NOMO-1 (cell line): ENCODE results near the gene LRCH1.

Experiments
- DNase-seq, 2 experiments: peaks; one replicate each; lab custom pipeline; 2025; ENCODE audit not compliant: unreplicated experiment in 2 of 2; lab: John Stamatoyannopoulos, UW

Gene LRCH1

DNA sequence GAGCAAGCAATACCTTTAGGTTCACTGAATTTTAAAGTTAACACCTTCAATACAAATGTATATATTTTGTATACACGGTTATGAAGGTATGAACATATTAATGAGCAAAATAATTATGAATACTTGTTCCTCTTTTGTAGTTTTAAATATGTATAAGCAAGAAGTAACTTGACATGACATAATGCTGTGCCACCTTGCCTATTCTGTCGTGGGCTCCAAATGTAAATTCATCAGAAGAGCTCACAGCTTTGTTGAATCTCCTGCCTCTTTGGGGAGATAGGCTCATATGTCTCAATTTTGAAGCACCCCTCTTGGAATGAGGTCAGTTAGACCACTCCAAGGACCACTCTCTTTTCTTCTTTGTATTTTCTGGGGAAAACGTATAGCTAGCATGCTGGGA, 59.3 kb downstream of the LRCH1 start:
- DNase-seq, result no peak

DNA sequence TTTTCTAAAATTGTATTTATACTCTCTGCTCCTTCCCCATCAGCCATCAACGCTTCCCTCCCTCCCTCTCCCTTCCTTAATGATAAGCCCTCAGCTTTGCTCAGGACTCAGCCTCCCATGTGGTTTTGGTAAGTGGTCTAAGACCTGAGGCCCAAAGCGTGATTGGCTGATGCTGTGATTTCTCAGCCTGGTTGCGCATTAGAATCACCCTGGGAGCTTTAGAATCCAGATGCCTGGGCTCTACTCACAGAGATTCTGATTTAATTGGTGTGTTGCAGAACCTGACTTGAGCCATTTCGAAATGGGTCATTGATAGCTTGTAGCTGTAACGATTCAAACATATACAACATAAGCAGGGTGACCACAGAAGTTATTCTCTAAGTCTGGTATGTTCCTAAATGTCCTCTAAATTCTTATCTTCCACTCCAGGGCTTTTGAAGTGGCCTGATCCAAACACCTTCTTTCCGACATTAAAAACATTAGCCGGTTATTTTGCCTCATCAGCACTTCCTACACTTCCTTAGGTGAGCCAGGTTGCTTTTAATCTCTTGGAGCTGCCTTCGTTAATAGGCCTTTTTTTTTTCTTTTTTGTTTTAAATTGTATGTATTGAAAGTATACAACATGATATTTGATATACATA, 60.6 kb downstream of the LRCH1 start:
- no peak for DNase-seq

DNA sequence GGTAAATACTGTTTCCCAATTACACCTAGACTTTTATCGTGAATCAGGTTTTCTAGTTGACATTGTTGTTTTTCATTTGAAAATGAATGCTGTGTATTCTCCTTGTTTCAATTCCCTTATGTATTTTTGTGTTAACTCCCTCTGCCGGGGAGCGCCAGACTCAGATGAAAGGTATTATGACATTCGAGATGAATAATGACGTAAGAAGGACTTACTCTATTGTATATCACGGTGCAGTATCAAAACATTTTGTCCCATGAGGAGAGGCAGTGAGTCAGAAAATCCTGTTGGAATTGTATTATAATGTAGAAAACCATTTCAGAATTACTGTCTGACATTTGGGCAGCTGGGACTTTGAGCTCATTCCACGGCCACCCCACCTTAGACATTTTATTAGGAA, 61.6 kb downstream of the LRCH1 start:
- peak in 1 of 2 experiments; percentile 37 for DNase-seq

DNA sequence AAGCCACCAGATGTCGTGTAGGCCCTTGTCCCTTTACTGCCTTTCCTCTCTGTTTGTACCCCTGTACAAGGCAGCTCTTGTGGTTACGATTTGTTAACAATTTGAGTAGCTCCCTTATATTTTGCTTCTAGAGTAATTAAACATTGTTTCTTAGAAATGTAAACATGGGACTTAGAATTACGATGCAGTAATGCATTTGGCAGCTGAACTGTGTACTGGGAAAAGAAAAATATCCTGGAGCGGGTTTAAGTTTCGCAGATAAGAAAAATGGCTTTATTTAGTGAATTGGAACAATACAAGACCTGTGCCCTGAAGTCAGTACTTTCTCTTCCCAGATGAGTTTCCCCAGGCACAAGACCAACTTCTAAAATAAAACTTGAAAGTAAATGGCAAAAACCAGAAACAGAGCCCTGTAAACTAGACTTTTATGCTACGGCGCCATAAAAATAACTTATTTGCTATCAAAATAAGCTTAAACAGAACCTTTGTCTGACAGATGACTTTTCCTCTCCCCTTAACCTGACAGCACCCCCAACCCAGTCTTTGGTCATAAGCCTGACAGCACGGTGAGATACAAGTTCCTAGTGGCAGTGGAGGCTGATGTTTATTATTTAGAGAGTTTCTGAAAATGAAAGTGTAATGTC, 63.0 kb downstream of the LRCH1 start:
- no peak for DNase-seq

DNA sequence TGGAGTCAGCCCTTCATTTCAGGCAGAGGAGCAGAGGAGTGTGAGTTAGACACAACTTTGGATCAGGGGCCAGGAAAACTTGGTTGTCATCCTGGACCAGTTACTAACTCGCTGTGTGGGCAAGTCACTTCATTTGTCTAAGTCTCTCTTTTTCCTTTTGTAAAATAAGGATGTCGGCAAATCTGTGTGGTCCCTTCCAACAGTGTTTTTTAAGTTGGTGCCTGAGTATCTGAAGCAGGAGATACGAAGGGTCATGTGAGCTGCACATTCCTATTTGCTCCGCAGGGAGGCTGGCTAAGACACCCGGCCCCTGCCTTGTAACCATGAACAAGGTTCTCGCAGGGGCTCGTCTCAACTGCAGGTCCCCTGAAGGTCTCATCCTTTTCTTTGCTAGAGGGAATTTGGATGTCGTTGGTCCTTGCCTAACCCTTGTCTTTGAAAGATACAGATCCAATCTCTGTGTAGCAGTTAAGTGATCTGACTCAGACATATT, 64.3 kb downstream of the LRCH1 start:
- no peak for DNase-seq

DNA sequence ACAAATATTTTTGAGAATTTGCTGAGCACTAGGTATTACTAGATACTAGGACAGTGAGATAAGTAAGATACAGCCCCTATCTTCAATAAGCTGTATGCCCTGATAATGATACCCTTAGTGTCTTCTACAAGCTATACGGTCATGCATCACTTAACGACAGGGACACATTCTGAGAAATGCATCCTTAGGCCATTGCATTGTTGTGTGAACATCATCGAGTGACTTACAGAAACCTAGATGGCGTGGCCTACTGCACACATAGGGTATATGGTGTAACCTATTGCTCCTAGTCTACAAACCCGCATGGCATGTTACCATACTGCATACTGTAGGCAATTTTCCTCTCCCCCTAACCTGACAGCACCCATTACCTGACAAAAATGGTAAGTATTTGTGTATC, 64.9 kb downstream of the LRCH1 start:
- DNase-seq, result no peak

DNA sequence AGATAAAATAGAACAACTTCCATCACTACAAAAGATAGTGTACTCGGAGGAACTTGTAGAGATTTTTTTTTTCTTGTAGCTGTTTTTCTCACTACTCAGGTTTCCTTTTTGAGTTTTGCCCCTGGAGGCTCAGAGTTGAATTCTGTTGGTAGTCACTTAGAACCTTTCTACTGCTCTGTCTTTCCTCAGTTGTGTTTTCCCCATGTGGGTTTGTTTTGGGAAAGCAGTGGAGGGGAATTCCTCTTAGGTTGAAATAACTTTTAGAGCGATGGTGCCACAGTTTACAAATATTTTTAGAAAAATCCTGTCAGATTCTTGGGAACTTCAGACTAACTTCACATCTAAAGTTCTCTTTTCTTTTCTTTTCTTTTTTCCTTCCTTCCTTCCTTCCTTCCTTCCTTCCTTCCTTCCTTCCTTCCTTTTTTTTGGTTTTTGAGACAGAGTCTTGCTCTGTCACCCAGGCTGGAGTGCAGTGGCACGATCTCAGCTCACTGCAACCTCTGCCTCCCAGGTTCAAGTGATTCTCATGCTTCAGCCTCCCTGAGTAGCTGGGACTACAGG, 65.8 kb downstream of the LRCH1 start:
- DNase-seq, result no peak

DNA sequence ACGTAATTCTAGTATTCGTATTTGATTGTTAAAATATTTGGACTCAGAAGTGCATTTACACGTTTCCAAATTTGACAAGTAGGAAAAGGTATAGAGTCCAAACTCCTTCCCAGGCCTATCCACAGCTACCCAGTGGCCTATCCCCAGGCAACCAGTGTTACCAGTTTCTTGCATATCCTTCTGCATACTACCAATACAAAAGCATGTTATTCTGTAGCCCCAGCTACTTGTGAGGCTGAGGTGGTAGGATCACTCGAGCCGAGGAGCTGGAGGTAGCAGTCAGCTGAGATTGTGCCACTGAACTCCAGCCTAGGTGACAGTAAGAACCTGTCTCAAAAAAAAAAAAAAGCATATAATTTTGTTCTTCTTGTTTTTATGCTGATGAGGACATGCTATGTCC, 67.1 kb downstream of the LRCH1 start:
- DNase-seq, result no peak

DNA sequence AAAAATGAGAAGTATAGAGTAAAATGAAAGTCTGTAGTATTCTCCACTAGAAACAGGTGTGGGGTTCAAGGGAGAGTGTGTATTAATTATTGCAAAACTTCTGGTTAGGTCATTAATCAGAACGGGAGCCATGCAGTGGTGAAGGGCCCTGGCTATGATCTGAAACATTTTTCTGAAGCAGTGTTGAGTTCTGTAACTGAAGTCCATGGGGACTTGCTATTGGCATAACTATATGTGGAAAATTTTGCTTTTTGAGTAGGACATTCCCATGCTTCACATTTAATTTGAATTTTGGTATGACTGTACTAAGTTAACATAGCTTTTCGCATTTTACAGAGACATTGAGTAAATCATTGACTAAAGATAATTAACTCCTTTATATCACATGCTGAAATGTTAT, 67.5 kb downstream of the LRCH1 start:
- DNase-seq, result no peak

DNA sequence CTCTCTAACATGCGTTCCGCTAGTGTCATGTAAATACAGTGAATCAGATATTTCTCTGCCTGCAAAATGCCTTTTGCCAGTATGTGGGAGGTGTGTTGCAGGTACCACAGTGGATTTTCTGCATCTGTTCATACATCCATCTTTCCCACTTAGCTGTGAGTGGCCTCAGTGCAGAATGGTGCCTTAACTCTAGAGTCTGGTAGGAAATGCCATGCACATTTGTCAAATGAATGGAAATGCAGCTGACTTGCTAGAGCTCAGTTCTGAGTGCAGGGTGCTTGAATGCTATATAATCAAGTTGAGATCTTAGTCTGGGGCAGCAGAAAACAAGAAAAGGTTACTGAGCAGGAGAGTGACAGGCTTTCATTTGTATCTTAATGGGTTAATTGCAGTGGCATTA, 68.2 kb downstream of the LRCH1 start:
- DNase-seq, result no peak

DNA sequence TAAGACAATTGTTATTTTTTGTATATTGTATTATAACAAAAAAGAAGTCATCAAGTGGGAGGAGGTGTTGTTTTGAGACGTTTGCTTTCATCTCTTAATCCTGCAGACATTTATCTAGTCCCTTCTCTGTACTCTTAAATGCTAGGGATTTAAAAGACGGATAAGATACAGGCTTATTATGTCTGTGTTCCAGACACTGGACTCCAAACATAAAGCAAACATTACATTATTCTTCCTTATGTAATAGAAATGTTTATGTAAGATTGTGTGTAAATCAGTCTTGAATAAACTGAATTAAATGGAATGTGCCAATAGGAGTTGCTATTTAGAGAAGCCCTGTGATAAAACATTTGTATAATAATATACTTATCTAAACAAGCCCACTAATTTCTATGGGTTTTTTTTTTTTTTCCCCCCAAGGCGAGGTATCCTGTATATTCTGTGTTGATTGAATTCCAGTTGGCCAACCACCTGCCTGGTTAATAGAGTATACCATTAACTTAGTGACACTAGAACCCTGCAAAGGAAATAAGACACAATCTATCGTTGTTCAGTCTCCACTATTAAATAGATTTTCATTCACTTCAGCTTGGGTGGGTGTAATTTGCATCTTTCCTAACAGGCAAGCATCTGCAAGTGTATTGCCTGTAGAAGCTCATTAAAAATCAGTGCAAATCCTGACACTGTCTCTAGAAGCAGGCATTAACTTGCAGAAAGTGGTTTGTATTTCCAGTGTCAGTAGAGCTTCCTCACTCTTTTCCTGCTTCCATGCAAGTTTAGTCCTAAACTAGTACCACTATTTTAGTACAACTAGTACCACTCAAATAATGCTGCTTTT, 69.0 kb downstream of the LRCH1 start:
- no peak for DNase-seq

DNA sequence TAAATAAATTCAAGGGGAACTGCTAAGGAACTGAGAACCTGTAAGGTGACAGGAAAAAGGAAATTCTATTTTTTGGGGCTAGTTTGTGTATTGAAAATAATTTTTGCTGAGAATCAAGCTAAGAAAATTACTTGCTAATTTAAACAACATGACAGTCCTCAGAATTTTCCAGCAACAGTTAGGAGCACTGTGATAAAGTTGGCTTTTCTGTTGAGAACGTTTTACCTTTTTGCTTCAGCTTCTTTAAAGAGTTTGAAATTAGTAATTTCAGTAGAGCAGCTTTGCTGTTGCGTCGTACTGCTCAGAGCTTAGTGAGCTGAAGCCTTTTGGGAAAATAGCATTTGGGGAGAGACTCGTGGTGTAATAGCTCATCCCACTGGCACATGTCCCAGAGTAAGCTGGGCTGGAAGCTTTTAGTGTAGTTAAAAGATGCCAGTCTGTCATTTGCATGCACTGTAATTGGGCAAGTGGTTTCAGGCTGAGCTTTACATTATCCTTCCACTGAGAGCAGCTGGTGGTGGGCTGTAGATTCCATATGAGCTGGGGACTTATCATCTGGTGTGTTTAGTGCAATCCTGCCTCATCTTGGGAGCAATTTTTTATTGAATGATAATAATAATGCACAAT, 69.8 kb downstream of the LRCH1 start:
- no peak for DNase-seq

DNA sequence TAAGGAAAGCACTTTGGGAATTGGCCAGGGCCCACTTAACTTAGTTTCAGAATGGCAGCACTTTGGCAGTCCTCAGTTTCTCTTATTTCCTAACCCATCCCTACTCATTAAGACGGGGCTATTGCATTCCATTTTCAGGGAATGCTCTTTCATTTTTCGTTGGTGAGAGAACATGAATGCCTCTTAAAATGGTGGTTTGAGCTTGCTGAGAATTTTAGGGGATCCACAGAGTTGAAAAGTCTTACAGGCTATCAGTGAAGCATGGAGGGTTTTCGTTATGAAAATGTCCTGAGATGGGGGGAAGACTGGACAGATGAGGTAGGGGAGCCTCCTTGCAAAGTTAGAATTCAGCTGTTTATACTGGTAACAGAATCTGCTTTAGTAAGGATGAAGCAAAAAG, 71.4 kb downstream of the LRCH1 start:
- no peak for DNase-seq

DNA sequence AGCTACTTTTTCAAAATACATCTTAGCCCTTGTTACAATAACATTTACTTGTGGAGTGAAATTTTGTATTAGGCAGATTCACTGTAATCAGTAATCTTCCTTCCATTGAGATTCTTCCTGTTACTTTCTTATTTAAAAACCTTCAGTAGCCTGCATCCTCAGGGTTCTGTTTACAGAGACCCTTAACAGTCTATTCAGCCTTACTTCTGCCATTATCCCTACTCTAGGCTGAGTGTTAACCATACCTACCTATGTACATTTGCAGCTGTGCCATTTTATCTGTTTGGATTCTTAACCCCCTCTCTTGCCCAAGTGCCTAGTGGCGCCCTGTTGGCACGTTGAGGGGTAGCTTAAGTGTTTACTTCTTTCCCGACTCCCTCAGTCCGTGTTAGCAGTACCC, 71.9 kb downstream of the LRCH1 start:
- DNase-seq, result no peak

DNA sequence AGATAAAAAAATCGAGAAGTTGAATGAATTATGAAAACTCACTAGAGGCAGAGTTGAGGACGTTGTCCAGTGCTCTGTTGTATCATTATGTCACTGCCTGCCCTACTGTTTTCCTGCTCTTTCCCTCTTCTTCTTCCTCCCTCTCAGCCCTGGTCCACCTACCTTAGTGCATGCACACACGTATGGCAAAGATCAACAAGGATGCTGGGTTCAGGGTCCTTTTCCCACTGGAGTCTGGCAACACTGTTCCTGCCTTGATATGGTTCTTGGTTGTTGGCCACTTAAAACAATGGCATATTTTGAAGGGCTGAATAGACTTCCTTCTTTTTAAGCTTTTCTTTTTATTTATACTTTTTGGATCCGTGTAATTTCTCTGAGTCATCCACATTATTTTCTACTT, 74.5 kb downstream of the LRCH1 start:
- DNase-seq, result no peak

DNA sequence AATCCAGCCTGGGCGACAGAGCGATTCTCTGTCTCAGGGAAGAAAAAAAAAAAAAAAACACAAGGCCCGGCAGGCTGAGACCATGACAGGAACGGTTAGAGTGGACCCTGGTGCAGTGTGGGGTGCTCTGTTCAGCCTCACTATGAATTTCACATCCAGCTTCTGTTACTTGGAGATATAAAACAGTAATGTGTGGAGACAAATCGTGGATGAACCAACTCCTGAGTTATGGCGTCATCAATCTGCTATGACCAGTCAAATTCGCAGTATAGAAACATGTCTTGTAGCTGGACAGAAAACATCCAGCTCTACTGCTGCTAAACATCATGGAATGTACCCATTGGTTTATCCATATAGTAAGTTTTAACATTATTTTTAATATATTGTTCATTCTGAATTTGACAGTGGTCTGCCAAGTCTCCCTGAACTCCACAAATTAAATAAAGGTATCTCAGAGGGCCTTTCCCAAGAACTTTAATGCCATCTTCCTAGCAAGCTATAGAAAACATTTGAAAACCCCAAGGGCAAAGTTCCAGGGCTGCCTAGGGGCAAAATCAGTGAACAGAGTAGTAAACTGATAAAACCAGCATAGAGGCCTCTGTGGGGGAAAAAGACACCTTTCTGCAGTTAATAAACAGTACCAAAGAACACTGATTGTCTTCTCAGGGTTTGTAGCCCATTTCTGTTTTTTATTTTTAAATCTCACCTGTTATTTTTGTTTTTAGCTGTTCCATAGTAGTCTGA, 75.8 kb downstream of the LRCH1 start:
- no peak for DNase-seq

DNA sequence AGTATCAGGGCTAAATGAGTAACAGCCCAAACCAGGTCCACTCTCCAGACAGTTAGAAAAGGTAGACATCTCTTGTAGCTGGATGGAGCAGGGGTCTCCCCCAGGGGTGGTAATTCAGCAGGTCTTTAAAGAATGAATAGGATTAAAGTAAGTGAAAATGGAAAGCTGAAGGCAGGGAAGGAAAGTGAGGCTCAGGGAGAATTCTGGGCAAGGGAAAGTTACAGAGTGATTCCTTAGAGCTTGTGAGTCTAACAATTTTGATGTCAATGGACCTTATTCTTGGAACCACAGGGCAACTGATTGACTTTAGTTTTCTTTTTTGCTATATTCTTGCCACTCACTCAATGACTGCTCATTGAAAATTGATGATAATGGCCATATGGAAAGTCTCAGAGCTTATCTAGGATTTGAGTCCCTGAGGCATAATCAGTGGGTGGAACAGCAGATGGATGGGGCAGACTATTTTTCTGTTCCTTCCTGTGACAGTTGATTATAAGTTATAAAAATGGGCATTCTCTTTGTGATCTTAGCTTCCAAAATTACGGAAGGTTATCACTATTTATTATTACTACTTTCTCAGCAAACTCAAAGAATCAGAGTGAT, 76.9 kb downstream of the LRCH1 start:
- no peak for DNase-seq

DNA sequence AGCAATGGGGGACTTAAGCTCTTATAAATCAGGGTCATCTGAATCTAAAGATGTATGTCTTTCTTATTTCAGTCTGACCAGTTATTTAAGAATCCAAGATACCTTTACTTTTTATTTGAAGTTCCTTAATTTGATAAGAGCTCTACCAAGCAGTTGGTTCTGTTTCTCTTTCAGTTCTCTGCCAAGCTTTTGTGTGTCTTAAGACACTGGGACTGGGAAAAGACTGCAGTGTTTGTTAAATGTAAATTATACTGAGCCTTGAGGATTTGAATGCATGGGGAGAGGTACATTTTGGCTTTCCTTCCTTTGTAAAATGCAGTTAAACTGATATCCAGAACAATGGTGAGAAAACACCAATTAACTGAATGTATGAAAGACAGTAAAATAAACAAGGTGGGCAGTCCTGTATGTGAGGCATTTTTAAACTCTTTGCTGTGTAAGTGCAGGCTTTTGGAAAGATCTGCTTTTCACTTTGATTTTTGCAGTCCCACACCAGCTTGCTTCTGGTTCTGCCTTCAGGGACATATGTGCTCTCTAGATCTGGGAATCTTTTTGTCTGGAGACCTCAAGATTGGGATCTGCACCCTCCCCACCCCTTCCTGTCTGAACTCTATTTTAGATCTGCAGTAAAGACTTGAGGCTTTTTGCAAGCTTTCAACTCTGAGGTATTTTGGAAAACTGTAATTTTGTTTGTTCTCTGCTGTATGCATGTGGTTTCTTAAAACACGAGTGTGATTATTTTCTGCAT, 77.6 kb downstream of the LRCH1 start:
- no peak for DNase-seq

DNA sequence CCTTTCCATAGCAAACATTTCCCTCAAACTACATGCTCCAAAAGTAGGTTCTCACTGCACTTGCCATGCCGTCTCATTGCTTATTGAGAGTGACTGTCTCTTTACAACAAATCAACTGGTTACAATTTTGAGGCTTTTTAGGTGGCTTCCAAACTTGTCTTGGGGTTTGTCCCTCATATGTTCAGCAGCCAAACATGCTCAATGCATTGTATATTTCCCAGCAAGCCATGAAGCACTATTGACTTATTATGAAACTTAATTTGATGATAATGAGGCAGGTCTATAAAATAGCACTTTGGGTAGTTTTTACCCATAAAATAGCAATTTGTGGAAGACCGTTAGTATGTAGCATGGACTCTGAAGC, 78.2 kb downstream of the LRCH1 start:
- DNase-seq, result no peak
